Measurements from ENCODE around the gene MAZ.
"Not testable (repeated sequence)": the region's sequence is repeated elsewhere in the genome, so short reads cannot be mapped to it uniquely, and the experiment has no call there.

MAZ gene

DNA sequence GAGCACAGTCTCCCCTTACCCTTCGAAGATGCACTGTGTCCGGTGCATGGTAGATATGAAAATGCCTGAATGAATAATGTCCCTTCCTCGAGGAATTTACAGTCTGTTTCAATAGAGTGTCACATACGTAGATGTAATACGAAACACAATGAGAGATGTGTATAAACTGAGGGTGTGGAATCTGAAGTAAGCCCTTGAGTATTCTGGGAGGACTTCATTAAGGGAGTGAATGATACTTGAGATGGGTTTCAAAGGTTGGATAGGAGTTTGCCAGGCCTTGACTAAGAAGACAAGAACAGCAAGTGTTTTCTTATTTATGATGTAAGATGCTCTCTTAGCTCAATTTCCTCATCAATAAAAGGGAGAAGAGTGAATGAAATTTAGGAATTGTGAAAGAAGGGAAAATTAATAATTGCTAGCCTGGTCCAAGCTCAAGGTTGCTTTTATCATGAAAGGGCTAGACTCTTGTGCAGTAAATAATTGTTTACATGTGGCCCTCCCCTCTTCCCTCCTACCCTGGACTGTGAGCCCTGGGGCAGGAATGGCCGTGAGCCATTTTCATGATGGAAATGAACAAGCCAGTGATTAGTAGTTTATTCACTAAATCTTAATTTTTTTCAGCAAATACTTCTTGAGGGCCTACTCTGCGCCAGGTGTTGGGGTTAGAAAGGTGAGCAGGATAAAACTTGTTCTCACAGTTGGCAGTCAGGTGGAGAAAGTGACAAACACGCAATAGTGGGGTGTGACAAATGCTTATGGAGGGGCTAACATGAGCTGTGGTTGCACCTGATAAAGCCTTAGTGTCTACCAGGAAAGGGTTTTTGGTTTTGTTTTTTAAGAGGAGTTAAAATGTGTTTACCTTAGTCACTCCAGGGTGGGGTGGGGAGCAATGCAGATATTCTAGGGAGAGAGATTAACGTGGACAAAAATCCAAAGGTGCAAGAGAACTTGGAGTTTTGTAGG lies 14.2 kb upstream of the MAZ start:
- ATAC-seq (ENCODE audit: low read depth) (no peak), DNase-seq (ENCODE audit: low spot score in 2 of 2) (no peak)
- Mint-ChIP-seq H3K4me1 (peaks cover 30% of the 10 kb centered on the region), H3K36me3 (peaks cover 8% of the 10 kb centered on the region), H3K9me3 (no peaks in the 10 kb centered on the region), H3K27ac (peak overlapping the region; percentile 91), H3K27me3 (no peaks in the 10 kb centered on the region), H3K4me3 (peak overlapping the region; percentile 90)

DNA sequence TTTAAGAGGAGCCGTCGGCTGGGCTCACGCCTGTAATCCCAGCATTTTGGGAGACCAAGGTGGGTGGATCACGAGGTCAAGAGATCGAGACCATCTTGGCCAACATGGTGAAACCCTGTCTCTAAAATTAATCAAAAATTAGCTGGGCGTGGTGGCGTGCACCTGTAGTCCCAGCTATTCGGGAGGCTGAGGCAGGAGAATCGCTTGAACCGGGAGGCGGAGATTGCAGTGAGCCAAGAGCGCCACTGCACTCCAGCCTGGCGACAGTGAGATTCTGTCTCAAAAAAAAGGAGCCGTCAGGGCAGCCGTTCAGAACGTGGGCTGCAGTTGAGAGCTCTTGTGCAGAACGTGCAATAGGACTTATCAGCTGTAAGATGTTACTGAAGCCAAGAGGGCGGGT lies 13.2 kb upstream of the MAZ start:
- not testable (repeated sequence) for H3K27ac Mint-ChIP-seq; H3K9me3 Mint-ChIP-seq; ATAC-seq (ENCODE audit: low read depth); H3K4me3 Mint-ChIP-seq; H3K27me3 Mint-ChIP-seq; DNase-seq (ENCODE audit: low spot score in 2 of 2)
- Mint-ChIP-seq H3K4me1 (peaks cover 30% of the 10 kb centered on the region), H3K36me3 (peaks cover 11% of the 10 kb centered on the region)

DNA sequence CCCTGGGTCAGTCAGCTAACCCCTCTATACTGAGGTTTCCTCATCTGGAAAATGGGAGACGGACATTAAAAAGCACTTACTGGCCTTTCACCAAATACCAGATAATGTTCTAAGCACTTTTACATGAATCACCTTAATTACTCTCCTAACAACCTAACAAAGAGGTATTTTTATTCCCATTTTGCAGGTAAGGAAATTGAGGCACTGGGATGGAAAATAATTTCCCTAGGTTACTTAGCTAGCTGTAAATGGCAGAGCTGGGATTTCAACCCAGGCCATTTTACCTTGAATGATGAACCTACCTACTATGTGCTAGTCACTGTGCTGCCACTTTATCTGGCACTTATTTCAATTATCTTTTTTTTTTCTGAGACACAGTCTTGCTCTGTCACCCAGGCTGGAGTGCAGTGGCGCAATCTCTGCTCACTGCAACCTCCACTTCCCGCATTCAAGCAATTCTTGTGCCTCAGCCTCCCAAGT lies 12.1 kb upstream of the MAZ start:
- H3K4me3 Mint-ChIP-seq = no peak overlapping the region
- ATAC-seq (ENCODE audit: low read depth) (no peak), DNase-seq (ENCODE audit: low spot score in 2 of 2) (no peak)
- H3K27me3 Mint-ChIP-seq = no peaks in the 10 kb centered on the region
- H3K4me1 Mint-ChIP-seq = peaks cover 30% of the 10 kb centered on the region
- no peak overlapping the region for H3K27ac Mint-ChIP-seq
- peaks cover 18% of the 10 kb centered on the region for H3K36me3 Mint-ChIP-seq
- H3K9me3 Mint-ChIP-seq = no peaks in the 10 kb centered on the region

DNA sequence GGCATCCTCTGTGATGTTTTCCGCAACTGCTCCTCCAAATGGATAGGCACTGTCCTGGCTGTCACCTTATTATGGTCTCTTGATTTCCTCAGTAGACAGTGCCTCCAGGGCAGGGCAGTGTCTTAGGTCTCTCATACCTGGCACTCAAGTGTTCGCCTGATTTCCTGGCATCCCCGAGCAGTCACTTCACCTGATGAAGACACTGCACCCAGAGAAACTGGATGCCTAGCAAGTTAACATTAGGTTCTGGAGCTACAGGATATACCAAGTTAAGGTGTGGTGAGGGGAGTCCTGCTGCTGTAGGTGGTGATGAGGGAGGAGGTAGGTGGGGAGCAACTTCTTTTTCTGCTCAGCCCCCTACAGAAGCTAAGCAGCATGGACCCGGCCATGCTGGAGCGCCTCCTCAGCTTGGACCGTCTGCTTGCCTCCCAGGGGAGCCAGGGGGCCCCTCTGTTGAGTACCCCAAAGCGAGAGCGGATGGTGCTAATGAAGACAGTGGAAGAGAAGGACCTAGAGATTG lies 3.9 kb upstream of the MAZ start:
- Mint-ChIP-seq H3K9me3 (no peaks in the 10 kb centered on the region), H3K4me3 (no peak overlapping the region), H3K27me3 (no peaks in the 10 kb centered on the region), H3K36me3 (peaks cover 13% of the 10 kb centered on the region), H3K4me1 (peaks cover 16% of the 10 kb centered on the region), H3K27ac (peak overlapping the region; percentile 1)
- ATAC-seq (ENCODE audit: low read depth) (no peak), DNase-seq (ENCODE audit: low spot score in 2 of 2) (no peak)

DNA sequence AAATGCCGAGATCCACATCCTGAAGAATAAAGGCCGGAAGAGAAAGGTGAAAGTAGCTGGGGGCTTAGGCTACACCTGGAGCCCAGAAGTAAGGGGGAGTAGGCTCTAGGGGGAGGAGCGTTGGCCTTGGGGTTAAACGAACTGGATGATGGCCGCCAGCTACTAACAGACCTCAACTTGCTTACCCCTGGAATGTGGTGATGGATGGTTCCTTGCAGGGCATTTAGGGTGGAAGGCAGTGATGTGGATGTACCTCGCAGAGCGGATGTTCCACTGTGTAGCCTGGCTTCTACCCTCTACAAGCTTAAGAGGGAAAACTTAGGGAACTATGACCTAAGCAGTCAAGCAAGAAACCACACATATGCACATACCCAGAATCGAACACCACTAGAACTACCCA lies 2.3 kb upstream of the MAZ start:
- peak overlapping the region; percentile 100 for H3K4me3 Mint-ChIP-seq

DNA sequence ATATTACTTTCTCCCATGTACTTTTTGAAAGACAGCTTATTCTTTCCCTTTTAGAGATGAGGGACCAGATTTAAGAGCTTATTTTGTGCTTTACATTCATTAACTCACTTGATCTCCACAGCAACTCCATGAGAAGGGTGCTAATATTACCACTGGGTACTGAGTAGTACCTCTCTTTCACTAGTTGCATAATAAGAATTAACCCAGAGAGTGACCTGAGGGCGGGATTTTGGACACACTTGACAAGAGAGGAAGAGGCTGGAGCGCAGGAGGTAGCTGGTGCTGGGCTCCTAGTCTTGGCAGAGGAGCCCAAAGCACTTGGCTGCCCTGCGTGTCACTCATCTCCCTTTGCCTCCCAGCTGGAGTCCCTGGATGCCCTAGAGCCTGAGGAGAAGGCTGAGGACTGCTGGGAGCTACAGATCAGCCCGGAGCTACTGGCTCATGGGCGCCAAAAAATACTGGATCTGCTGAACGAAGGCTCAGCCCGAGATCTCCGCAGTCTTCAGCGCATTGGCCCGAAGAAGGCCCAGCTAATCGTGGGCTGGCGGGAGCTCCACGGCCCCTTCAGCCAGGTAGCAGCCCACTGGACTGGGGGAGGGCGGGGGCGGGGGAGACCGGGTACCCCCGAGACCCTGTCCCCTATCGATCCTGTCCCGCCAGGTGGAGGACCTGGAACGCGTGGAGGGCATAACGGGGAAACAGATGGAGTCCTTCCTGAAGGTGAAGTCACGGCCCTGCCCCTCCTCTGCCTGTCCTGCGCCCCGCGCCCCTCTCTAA lies 1.7 kb upstream of the MAZ start:
- peaks cover 6% of the 10 kb centered on the region for H3K36me3 Mint-ChIP-seq
- peaks cover 28% of the 10 kb centered on the region for H3K4me1 Mint-ChIP-seq
- ATAC-seq (ENCODE audit: low read depth) (no peak), DNase-seq (ENCODE audit: low spot score in 2 of 2) (peak in 1 of 2 donors; percentile 30)
- no peaks in the 10 kb centered on the region for H3K27me3 Mint-ChIP-seq
- peak overlapping the region; percentile 98 for H3K27ac Mint-ChIP-seq
- peak overlapping the region; percentile 100 for H3K4me3 Mint-ChIP-seq
- no peaks in the 10 kb centered on the region for H3K9me3 Mint-ChIP-seq

More for the DNA sequence above, 2.3 kb upstream of the MAZ start:
- Mint-ChIP-seq H3K27me3 (no peaks in the 10 kb centered on the region), H3K9me3 (no peaks in the 10 kb centered on the region), H3K36me3 (peaks cover 6% of the 10 kb centered on the region), H3K4me1 (peaks cover 28% of the 10 kb centered on the region), H3K27ac (peak overlapping the region; percentile 98)
- DNase-seq (ENCODE audit: low spot score in 2 of 2) = no peak
- ATAC-seq (ENCODE audit: low read depth) = no peak

DNA sequence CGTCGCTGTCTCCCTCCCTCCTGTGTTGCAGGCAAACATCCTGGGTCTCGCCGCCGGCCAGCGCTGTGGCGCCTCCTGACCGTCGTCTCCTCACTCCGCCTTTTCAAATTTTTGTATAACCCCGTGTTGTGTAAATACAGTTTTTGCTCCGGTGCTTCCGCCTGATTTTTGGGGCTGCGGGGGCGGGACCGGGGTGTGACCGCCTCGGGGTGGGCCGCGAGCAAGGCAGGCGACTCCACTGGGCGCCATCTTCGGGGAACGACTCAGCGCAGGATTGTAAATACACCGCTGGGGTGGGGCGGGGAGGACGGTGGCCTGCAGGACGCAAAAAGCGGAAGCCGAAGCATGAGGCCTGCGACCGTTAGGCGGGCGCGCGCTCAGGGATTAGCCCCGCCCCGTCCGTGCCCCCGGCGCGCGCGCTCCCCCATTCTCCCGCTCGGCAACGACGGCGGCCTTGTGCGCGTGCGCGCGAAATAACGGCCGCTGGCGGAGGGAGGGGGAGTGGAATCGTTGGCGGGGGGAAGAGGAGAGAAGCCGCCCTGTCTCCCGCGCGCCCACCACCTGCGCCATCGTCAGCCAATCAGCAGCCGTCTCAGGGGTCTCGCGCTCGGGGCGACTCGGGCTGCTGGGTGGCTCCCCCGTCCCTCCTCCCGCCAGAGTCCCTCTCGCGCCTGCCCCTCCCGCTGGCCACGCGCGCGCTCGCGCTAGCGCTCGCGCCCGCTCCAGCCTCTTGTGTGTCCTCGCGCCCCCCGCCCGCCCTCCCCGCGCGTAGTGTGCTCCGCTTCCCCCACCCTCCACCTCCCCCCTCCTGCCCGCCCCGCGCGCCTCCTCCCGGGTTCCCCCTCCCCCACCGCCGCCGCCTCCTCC lies 864 bp upstream of the MAZ start:
- peaks cover 33% of the 10 kb centered on the region for H3K4me1 Mint-ChIP-seq
- H3K4me3 Mint-ChIP-seq = peak overlapping the region; percentile 100
- ATAC-seq (ENCODE audit: low read depth) = peak; percentile 75
- peak overlapping the region; percentile 98 for H3K27ac Mint-ChIP-seq
- DNase-seq (ENCODE audit: low spot score in 2 of 2) = peak; percentile 91 to 96
- no peaks in the 10 kb centered on the region for H3K9me3 Mint-ChIP-seq
- H3K36me3 Mint-ChIP-seq = peaks cover 12% of the 10 kb centered on the region
- H3K27me3 Mint-ChIP-seq = no peaks in the 10 kb centered on the region

DNA sequence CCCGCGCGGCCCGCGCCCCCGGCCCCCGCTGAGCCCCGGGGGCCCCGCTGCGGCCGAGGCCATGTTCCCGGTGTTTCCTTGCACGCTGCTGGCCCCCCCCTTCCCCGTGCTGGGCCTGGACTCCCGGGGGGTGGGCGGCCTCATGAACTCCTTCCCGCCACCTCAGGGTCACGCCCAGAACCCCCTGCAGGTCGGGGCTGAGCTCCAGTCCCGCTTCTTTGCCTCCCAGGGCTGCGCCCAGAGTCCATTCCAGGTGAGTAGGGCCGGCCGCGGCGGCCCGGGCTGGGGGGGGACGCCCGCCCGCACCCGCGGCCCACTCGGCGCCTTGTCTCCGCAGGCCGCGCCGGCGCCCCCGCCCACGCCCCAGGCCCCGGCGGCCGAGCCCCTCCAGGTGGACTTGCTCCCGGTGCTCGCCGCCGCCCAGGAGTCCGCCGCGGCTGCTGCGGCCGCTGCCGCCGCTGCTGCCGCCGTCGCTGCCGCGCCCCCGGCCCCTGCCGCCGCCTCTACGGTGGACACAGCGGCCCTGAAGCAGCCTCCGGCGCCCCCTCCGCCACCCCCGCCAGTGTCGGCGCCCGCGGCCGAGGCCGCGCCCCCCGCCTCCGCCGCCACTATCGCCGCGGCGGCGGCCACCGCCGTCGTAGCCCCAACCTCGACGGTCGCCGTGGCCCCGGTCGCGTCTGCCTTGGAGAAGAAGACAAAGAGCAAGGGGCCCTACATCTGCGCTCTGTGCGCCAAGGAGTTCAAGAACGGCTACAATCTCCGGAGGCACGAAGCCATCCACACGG lies 504 bp downstream of the MAZ start:
- Mint-ChIP-seq H3K9me3 (no peaks in the 10 kb centered on the region), H3K27ac (peak overlapping the region; percentile 89), H3K4me3 (peak overlapping the region; percentile 84), H3K4me1 (peaks cover 45% of the 10 kb centered on the region), H3K27me3 (peaks cover 3% of the 10 kb centered on the region), H3K36me3 (peaks cover 8% of the 10 kb centered on the region)
- ATAC-seq (ENCODE audit: low read depth) (no peak), DNase-seq (ENCODE audit: low spot score in 2 of 2) (peak in 1 of 2 donors; percentile 62)

DNA sequence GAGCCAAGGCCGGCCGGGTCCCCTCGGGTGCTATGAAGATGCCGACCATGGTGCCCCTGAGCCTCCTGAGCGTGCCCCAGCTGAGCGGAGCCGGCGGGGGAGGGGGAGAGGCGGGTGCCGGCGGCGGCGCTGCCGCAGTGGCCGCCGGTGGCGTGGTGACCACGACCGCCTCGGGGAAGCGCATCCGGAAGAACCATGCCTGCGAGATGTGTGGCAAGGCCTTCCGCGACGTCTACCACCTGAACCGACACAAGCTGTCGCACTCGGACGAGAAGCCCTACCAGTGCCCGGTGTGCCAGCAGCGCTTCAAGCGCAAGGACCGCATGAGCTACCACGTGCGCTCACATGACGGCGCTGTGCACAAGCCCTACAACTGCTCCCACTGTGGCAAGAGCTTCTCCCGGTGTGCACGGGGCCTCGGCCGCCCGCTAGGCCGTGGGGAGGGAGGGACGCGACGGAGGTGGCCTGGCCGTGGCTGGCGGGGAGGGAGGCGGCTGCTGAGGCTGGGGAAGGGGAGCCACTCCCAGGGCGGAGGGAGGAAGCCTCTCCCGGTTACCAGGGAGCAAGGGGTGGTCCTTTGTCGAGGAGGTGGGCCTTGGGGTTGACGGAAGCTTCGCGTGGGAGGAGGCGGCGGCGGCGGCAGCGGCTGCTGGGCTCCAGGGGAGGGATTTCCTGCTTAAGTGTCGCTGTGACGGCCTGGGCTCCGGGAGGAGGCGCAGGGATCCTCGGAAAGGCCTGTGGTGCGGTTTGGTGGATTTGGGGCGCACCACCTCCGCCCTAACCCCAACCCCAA lies 1.3 kb downstream of the MAZ start:
- Mint-ChIP-seq H3K4me1 (peaks cover 48% of the 10 kb centered on the region), H3K27me3 (peaks cover 3% of the 10 kb centered on the region), H3K27ac (peak overlapping the region; percentile 89), H3K4me3 (peak overlapping the region; percentile 84), H3K9me3 (no peaks in the 10 kb centered on the region), H3K36me3 (peaks cover 8% of the 10 kb centered on the region)
- DNase-seq (ENCODE audit: low spot score in 2 of 2) (peak; percentile 73 to 76), ATAC-seq (ENCODE audit: low read depth) (peak; percentile 44)

DNA sequence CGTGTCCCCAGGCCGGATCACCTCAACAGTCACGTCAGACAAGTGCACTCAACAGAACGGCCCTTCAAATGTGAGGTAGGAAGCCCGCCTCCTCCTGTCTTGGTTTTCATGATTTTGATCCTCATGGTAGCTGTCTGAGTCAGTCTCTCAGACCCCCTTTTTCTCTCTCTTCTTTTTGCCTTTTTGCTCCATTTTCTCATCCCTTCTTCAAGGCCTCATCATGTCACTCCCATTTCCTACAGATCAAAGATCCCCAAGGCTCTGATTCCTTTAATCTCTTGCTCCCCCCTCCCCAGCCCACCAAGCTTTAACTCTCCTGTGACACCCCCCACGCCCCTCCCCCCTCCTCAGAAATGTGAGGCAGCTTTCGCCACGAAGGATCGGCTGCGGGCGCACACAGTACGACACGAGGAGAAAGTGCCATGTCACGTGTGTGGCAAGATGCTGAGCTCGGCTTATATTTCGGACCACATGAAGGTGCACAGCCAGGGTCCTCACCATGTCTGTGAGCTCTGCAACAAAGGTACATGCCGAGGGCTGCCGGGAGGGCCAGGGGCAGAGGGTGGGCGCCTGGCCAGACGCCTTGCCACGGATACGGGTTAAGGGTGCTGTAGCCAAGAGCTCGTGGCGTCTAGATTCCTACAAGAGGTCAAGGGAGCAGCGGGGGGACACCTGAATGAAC lies 2.0 kb downstream of the MAZ start:
- Mint-ChIP-seq H3K9me3 (no peaks in the 10 kb centered on the region), H3K4me3 (peak overlapping the region; percentile 84), H3K4me1 (peaks cover 47% of the 10 kb centered on the region), H3K36me3 (peaks cover 8% of the 10 kb centered on the region), H3K27ac (peak overlapping the region; percentile 89), H3K27me3 (peaks cover 3% of the 10 kb centered on the region)
- no peak for ATAC-seq (ENCODE audit: low read depth)
- no peak for DNase-seq (ENCODE audit: low spot score in 2 of 2)

DNA sequence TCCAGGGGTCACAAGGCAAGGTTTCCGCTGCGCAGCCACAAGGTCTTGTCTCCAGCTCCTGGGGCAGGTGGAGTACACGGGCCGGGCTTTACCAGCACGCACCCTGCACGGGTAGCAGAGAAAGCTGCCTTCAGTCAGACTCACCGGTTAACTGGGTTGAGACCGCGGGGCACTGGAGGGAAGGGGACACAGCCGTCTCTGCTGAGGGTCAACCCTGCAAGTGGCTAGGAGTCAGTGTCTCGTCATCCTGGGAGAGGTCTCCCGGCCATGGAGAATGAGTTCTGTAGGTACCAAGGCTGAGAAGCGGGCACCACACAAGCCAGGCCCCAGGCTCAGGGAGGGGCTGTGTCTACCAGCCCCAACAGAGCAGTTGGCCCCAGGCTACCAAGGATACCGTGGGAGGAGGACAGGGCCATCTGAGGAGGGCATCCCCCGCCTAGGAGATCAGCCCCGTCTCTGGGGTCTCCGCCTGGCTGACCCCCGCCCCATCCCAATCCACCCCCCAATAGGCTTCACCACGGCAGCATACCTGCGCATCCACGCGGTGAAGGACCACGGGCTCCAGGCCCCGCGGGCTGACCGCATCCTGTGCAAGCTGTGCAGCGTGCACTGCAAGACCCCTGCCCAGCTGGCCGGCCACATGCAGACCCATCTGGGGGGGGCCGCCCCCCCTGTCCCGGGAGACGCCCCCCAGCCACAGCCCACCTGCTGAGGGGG lies 2.9 kb downstream of the MAZ start:
- Mint-ChIP-seq H3K4me3 (peak overlapping the region; percentile 84), H3K27ac (no peak overlapping the region), H3K9me3 (no peaks in the 10 kb centered on the region), H3K4me1 (peaks cover 43% of the 10 kb centered on the region), H3K36me3 (peaks cover 8% of the 10 kb centered on the region), H3K27me3 (peaks cover 3% of the 10 kb centered on the region)
- DNase-seq (ENCODE audit: low spot score in 2 of 2) = no peak
- no peak for ATAC-seq (ENCODE audit: low read depth)

All from memory B cell (primary cell).